ENCODE data around the gene ABHD16B. TPM values are rescaled to one million over a fixed set of nuclear protein-coding genes. Genes with fewer than 3 reads are reported as not detected.

The ABHD16B gene
- total and polyA plus RNA-seq, 10 of the 15 experiments (the other 5 are each of a cell fraction or from before 2014, with no cell fraction given): 0.13 TPM; not detected in 9

DNA sequence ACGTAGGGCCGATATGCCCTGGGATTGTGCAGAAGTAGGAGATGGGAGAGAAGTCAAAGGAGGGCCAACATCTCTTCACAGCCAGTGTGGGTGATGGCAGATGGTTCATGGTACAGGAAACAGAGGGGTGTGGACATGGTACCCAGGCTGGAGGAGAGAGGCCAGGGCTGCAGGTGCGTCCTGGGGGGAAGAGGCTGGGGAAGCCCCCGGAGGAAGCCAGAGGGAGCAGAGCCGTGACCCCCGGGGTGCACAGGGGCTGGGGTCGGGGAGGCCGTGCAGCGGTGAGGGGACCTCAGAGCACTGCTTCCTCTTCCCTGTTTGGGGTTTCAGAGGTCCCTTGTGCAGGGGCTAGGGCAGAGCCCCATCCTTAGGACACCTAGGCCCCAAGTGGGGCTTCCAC lies 19.0 kb upstream of the ABHD16B start:
- Histone ChIP-seq H3K36me3 (ENCODE audit: control insufficient read depth in 2 of 2, insufficient read depth in 2 of 2, low read length in 1 of 2) (no peaks in the 10 kb centered on the region), H3K4me1 (ENCODE audit: control insufficient read depth, insufficient read depth, low read length) (peaks cover 14% of the 10 kb centered on the region), H4K20me1 (ENCODE audit: control insufficient read depth, insufficient read depth) (no peaks in the 10 kb centered on the region), H3K9me3 (replicated peaks; ENCODE audit: control insufficient read depth, insufficient read depth, low read length) (no peaks in the 10 kb centered on the region), H3K4me2 (ENCODE audit: control insufficient read depth, insufficient read depth) (no peak overlapping the region), H2AFZ (ENCODE audit: control insufficient read depth, low read depth, low read length) (no peak overlapping the region), H3K27me3 (replicated peaks in 1 of 2; ENCODE audit: control insufficient read depth in 2 of 2, insufficient read depth in 2 of 2, low read length in 1 of 2) (peaks cover 0 to 1% of the 10 kb centered on the region in 2 experiments; a peak in 3 of 4 replicates), H3K27ac (ENCODE audit: control insufficient read depth, insufficient read depth) (no peak overlapping the region), H3K9ac (ENCODE audit: control insufficient read depth, insufficient read depth, low read length) (no peak overlapping the region), H3K79me2 (ENCODE audit: control insufficient read depth, insufficient read depth, low read length) (no peaks in the 10 kb centered on the region), H3K4me3 (no peak overlapping the region)
- FAIRE-seq: no peak
- SMC1A ChIA-PET (ENCODE audit: uncharacterized antibody, unreplicated experiment): no interaction called here
- in situ Hi-C loops (cut with MboI) (no loop called here), intact Hi-C loops (cut with micrococcal nuclease; ENCODE audit: unreplicated experiment) (no loop called here)
- no peak for DNase-seq (ENCODE audit: low read depth, low spot score)
- RAD21 ChIA-PET (ENCODE audit: unreplicated experiment): interaction anchor here (1.0 kb wide), 1 partner anchor 23 kb away, joined by 3 read pairs; the partner anchor contains the start of gene TPD52L2
- ATAC-seq: peak; percentile 24
- no TSS peak for BruUV-seq (replicated peaks)
- POLR2A ChIA-PET: interaction anchor here (0.9 kb wide), 1 partner anchor 11 kb away, joined by 3 read pairs; the partner anchor contains the start of gene ZBTB46
- CTCF ChIA-PET: interaction anchor here (0.8 to 1.6 kb wide), 2 partner anchors 15 to 17 kb away, joined by 3 read pairs; no protein-coding TSS in a partner anchor
- 4% methylated on average over 9 of the region's 9 CpGs for WGBS (ENCODE audit: insufficient coverage, insufficient replicate concordance, low lambda C conversion rate, missing lambda C conversion rate)
- TF ChIP-seq BCL11A (IDR thresholded peaks at IDR 0.05; ENCODE audit: low read depth, low read length) (no peak), NFYB (IDR thresholded peaks at IDR 0.05; ENCODE audit: insufficient read depth, low read depth, low read length) (no peak), ZBTB40 (IDR thresholded peaks at IDR 0.05; ENCODE audit: borderline replicate concordance) (no peak), ATF7 (IDR thresholded peaks at IDR 0.05; ENCODE audit: low read depth) (no peak), TARDBP (IDR thresholded peaks at IDR 0.05; ENCODE audit: borderline replicate concordance) (no peak), NR2C2 (IDR thresholded peaks at IDR 0.05; ENCODE audit: borderline replicate concordance, control insufficient read depth, insufficient read length, low read depth) (no peak), SMAD1 (IDR thresholded peaks at IDR 0.05; ENCODE audit: low read depth, partially characterized antibody) (no peak), ZSCAN29 (IDR thresholded peaks at IDR 0.05) (no peak), BMI1 (IDR thresholded peaks at IDR 0.05; ENCODE audit: borderline replicate concordance) (no peak), CBFB (IDR thresholded peaks at IDR 0.05; ENCODE audit: low read depth) (no peak), ATF3 (IDR thresholded peaks at IDR 0.05; ENCODE audit: borderline replicate concordance, extremely low read depth, low read depth, low read length) (no peak), MEF2A (IDR thresholded peaks at IDR 0.05; ENCODE audit: insufficient read depth, low read depth, low read length) (no peak)
- TF ChIP-seq, protein P1, sequence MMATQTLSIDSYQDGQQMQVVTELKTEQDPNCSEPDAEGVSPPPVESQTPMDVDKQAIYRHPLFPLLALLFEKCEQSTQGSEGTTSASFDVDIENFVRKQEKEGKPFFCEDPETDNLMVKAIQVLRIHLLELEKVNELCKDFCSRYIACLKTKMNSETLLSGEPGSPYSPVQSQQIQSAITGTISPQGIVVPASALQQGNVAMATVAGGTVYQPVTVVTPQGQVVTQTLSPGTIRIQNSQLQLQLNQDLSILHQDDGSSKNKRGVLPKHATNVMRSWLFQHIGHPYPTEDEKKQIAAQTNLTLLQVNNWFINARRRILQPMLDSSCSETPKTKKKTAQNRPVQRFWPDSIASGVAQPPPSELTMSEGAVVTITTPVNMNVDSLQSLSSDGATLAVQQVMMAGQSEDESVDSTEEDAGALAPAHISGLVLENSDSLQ (IDR thresholded peaks at IDR 0.05): no peak
- TF ChIP-seq, protein P2, sequence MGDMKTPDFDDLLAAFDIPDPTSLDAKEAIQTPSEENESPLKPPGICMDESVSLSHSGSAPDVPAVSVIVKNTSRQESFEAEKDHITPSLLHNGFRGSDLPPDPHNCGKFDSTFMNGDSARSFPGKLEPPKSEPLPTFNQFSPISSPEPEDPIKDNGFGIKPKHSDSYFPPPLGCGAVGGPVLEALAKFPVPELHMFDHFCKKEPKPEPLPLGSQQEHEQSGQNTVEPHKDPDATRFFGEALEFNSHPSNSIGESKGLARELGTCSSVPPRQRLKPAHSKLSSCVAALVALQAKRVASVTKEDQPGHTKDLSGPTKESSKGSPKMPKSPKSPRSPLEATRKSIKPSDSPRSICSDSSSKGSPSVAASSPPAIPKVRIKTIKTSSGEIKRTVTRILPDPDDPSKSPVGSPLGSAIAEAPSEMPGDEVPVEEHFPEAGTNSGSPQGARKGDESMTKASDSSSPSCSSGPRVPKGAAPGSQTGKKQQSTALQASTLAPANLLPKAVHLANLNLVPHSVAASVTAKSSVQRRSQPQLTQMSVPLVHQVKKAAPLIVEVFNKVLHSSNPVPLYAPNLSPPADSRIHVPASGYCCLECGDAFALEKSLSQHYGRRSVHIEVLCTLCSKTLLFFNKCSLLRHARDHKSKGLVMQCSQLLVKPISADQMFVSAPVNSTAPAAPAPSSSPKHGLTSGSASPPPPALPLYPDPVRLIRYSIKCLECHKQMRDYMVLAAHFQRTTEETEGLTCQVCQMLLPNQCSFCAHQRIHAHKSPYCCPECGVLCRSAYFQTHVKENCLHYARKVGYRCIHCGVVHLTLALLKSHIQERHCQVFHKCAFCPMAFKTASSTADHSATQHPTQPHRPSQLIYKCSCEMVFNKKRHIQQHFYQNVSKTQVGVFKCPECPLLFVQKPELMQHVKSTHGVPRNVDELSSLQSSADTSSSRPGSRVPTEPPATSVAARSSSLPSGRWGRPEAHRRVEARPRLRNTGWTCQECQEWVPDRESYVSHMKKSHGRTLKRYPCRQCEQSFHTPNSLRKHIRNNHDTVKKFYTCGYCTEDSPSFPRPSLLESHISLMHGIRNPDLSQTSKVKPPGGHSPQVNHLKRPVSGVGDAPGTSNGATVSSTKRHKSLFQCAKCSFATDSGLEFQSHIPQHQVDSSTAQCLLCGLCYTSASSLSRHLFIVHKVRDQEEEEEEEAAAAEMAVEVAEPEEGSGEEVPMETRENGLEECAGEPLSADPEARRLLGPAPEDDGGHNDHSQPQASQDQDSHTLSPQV (IDR thresholded peaks at IDR 0.05): no peak
